ENCODE results near the gene CENPM.

Gene CENPM

DNA sequence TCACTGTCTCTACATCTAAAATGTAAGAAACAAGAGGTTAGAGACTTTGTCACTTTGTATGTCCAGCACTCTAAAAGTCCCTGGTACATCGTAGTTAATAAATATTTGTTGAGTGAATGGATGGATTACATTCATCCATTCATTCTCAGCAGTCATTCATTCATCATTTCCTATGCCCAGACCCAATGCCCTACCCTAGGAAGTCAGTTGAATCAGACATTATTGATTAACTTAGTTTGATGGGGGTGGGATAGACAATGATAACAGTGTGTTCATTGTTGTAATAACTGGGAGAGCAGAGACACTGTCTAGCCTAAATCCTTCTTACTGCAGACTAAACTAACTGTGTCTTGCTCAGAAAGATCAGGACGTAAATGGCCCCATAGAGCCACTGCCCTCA lies 1.2 kb upstream of the CENPM start:
- peak overlapping the region; percentile 95 for H3K4me3 Mint-ChIP-seq
- no peaks in the 10 kb centered on the region for H3K27me3 Mint-ChIP-seq
- peak overlapping the region; percentile 89 for H3K27ac Mint-ChIP-seq

GRCh38 chr22:41947424-41948080 lies 600 bp upstream of the CENPM start:
- peak overlapping the region; percentile 95 for H3K4me3 Mint-ChIP-seq

More for the DNA sequence above, 1.2 kb upstream of the CENPM start:
- Mint-ChIP-seq H3K9me3 (no peaks in the 10 kb centered on the region), H3K36me3 (ENCODE audit: low read depth) (peaks cover 29% of the 10 kb centered on the region), H3K4me1 (ENCODE audit: low read depth) (peaks cover 49% of the 10 kb centered on the region)

GRCh38 chr22:41943661-41944209 lies 3.2 kb downstream of the CENPM start:
- H3K9me3 Mint-ChIP-seq = no peaks in the 10 kb centered on the region
- peaks cover 79% of the 10 kb centered on the region for H3K4me1 Mint-ChIP-seq (ENCODE audit: low read depth)
- no peaks in the 10 kb centered on the region for H3K27me3 Mint-ChIP-seq
- H3K36me3 Mint-ChIP-seq (ENCODE audit: low read depth) = peaks cover 57% of the 10 kb centered on the region
- H3K27ac Mint-ChIP-seq = peak overlapping the region; percentile 67
- H3K4me3 Mint-ChIP-seq = peak overlapping the region; percentile 61

More at GRCh38 chr22:41947424-41948080, 600 bp upstream of the CENPM start:
- no peaks in the 10 kb centered on the region for H3K27me3 Mint-ChIP-seq
- peaks cover 54% of the 10 kb centered on the region for H3K4me1 Mint-ChIP-seq (ENCODE audit: low read depth)
- H3K27ac Mint-ChIP-seq = peak overlapping the region; percentile 89
- H3K36me3 Mint-ChIP-seq (ENCODE audit: low read depth) = peaks cover 34% of the 10 kb centered on the region
- H3K9me3 Mint-ChIP-seq = no peaks in the 10 kb centered on the region

GRCh38 chr22:41940832-41941765 lies 5.9 kb downstream of the CENPM start:
- Mint-ChIP-seq H3K27me3 (no peaks in the 10 kb centered on the region), H3K9me3 (no peaks in the 10 kb centered on the region), H3K27ac (peak overlapping the region; percentile 99), H3K4me3 (peak overlapping the region; percentile 83), H3K36me3 (ENCODE audit: low read depth) (peaks cover 68% of the 10 kb centered on the region), H3K4me1 (ENCODE audit: low read depth) (peaks cover 79% of the 10 kb centered on the region)

DNA sequence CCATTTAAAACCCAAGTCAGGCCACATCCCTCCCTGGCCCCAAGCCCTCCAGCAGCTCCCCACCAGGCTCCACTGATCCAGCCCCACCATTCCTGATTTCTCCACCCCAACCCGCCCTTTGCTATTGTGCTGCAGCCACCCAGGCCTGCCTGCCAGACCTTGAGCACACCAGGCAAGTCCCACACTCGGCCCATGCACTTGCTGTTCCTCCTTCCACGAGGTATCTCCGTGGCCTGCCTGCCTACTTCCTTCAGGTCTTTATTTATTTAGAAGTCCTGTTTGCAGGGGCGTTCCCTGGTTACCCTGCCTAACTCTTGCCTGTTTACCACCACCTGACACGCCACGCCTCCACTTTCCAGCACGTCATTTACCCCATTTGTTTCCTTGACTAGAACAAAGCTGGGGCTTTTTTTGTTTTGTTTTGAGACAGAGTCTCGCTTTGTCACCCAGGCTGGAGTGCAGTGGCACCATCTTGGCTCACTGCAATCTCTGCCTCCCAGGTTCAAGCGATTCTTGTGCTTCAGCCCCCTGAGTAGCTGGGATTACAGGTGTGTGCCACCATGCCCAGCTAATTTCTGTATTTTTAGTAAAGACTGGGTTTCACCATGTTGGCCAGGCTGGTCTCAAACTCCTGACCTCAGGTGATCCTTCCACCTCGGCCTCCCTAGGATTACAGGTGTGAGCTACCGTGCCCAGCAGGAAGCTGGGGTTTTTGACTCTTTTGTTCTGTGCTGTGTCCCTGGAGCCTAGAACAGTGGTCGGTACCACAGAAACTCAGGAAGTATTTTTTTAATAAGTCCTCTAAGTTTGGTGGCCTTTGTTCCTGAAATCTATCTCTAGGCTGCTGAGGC lies 6.7 kb downstream of the CENPM start:
- Mint-ChIP-seq H3K27ac (peak overlapping the region; percentile 99), H3K27me3 (no peaks in the 10 kb centered on the region), H3K4me1 (ENCODE audit: low read depth) (peaks cover 81% of the 10 kb centered on the region), H3K4me3 (peak overlapping the region; percentile 83), H3K36me3 (ENCODE audit: low read depth) (peaks cover 63% of the 10 kb centered on the region), H3K9me3 (no peaks in the 10 kb centered on the region)

DNA sequence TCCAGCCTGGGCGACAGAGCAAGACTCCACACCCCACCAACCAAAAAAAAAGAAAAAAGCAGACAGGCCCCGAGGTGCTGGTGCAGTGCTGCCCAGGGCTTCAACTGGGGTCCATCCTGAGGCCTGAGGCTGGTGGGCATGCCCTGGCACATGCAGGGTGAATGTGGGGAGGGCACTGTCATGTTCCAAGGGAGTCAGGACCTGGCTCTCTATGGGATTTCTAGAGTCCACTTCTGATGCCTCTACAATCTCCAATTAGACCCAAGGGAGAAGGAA lies 10.1 kb downstream of the CENPM start:
- H3K27me3 Mint-ChIP-seq = no peaks in the 10 kb centered on the region
- H3K36me3 Mint-ChIP-seq (ENCODE audit: low read depth) = peaks cover 42% of the 10 kb centered on the region
- H3K4me3 Mint-ChIP-seq = no peak overlapping the region
- H3K27ac Mint-ChIP-seq = peak overlapping the region; percentile 79
- H3K9me3 Mint-ChIP-seq = no peaks in the 10 kb centered on the region
- peaks cover 66% of the 10 kb centered on the region for H3K4me1 Mint-ChIP-seq (ENCODE audit: low read depth)

DNA sequence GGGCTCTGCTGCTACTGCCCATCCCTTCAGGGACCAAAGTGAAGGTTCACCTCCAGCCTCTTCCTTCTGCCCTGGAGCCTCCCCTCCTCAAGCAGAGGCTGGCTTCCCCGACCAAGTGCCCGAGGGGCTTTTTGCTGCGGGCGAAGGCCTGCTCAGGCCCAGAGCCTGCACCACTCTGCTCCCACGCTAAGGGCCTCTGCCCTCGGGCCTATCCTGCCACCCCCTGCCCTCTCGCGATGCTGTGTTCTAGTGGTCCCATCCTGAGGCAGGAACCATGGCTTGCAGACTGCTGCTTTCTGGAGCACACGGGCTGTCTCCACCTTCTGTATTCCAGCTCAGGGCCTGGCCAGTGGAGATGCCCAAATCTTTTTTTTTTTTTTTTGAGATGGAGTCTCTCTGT lies 11.4 kb downstream of the CENPM start:
- H3K27me3 Mint-ChIP-seq = no peaks in the 10 kb centered on the region
- H3K9me3 Mint-ChIP-seq = no peaks in the 10 kb centered on the region
- H3K27ac Mint-ChIP-seq = no peak overlapping the region
- peaks cover 53% of the 10 kb centered on the region for H3K4me1 Mint-ChIP-seq (ENCODE audit: low read depth)
- H3K4me3 Mint-ChIP-seq = no peak overlapping the region
- peaks cover 29% of the 10 kb centered on the region for H3K36me3 Mint-ChIP-seq (ENCODE audit: low read depth)

GRCh38 chr22:41935015-41935351 lies 12.0 kb downstream of the CENPM start:
- Mint-ChIP-seq H3K4me1 (ENCODE audit: low read depth) (peaks cover 48% of the 10 kb centered on the region), H3K27ac (no peak overlapping the region), H3K4me3 (no peak overlapping the region), H3K9me3 (no peaks in the 10 kb centered on the region), H3K27me3 (no peaks in the 10 kb centered on the region), H3K36me3 (ENCODE audit: low read depth) (peaks cover 26% of the 10 kb centered on the region)

- peaks cover 20% of the 10 kb centered on the region for H3K36me3 Mint-ChIP-seq (ENCODE audit: low read depth)
- H3K4me1 Mint-ChIP-seq (ENCODE audit: low read depth) = peaks cover 43% of the 10 kb centered on the region
- no peak overlapping the region for H3K4me3 Mint-ChIP-seq
- H3K9me3 Mint-ChIP-seq = no peaks in the 10 kb centered on the region
- H3K27me3 Mint-ChIP-seq = no peaks in the 10 kb centered on the region
- no peak overlapping the region for H3K27ac Mint-ChIP-seq
Measured at GRCh38 chr22:41934284-41935014, 12.5 kb downstream of the CENPM start.

- no peak overlapping the region for H3K27ac Mint-ChIP-seq
- H3K4me1 Mint-ChIP-seq (ENCODE audit: low read depth) = peaks cover 43% of the 10 kb centered on the region
- H3K9me3 Mint-ChIP-seq = no peaks in the 10 kb centered on the region
- no peaks in the 10 kb centered on the region for H3K27me3 Mint-ChIP-seq
- H3K4me3 Mint-ChIP-seq = no peak overlapping the region
- H3K36me3 Mint-ChIP-seq (ENCODE audit: low read depth) = peaks cover 17% of the 10 kb centered on the region
Measured at GRCh38 chr22:41933411-41934177, 13.4 kb downstream of the CENPM start.

DNA sequence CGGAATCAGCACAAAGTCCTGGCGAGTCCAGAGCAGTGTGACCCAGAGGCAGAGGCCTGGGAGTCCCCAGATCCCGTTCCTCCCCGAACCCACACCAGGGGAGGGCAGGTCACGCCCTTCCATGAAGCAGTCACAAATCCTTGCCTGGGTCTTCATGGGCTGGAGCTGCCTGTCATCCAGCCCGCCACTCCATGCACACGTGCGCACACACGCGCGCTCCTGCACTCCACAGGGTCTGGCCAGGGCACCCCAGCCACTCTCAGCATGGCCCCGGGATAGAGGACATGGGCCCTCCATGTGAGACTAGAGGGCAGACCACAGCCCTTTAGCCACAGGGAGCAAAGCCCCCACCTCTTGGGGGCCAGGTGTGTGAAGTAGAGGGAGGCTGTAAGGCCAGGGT lies 14.6 kb downstream of the CENPM start:
- Mint-ChIP-seq H3K4me1 (ENCODE audit: low read depth) (peaks cover 49% of the 10 kb centered on the region), H3K9me3 (no peaks in the 10 kb centered on the region), H3K27ac (no peak overlapping the region), H3K27me3 (no peaks in the 10 kb centered on the region), H3K4me3 (no peak overlapping the region), H3K36me3 (ENCODE audit: low read depth) (peaks cover 14% of the 10 kb centered on the region)

GRCh38 chr22:41931701-41932269 lies 15.2 kb downstream of the CENPM start:
- peaks cover 11% of the 10 kb centered on the region for H3K36me3 Mint-ChIP-seq (ENCODE audit: low read depth)
- no peak overlapping the region for H3K27ac Mint-ChIP-seq
- no peaks in the 10 kb centered on the region for H3K27me3 Mint-ChIP-seq
- H3K9me3 Mint-ChIP-seq = no peaks in the 10 kb centered on the region
- peaks cover 48% of the 10 kb centered on the region for H3K4me1 Mint-ChIP-seq (ENCODE audit: low read depth)
- no peak overlapping the region for H3K4me3 Mint-ChIP-seq

- Mint-ChIP-seq H3K27ac (peak overlapping the region; percentile 31), H3K4me3 (peak overlapping the region; percentile 20), H3K4me1 (ENCODE audit: low read depth) (peaks cover 46% of the 10 kb centered on the region), H3K9me3 (no peaks in the 10 kb centered on the region), H3K27me3 (peaks cover 4% of the 10 kb centered on the region), H3K36me3 (ENCODE audit: low read depth) (peaks cover 4% of the 10 kb centered on the region)
Measured at GRCh38 chr22:41929418-41929810, 17.5 kb downstream of the CENPM start.

Measured in stimulated activated naive CD8-positive, alpha-beta T cell treated with anti-CD3 and anti-CD28 coated beads, Interleukin-15, Interleukin-2, amounts not matched to agents 100 ng/mL and 50 ng/mL, for 24 hours (primary cell).